ENCODE measurements around the gene CARD14.

Gene CARD14

DNA sequence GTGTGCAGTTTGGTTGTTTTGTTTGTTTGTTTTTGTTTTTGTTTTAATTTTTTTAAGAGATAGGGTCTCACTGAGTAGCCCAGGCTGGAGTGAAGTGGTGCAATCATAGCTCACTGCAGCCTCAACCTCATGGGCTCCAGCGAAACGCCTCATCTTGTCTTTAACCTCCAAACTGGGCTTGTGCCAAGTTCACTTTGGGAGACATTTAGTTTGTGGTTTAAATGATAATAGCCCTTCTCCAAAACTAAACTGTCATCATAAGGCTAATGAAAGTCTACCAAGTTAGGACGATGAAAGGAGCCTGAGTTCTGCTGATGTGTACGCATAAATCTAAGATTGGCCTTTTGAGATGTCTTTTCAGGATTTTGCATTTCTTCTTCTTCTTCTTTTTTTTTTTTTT lies 6.5 kb upstream of the CARD14 start:
- Mint-ChIP-seq H3K4me1 (peaks cover 2% of the 10 kb centered on the region), H3K27me3 (peaks cover 23% of the 10 kb centered on the region), H3K4me3 (no peak overlapping the region), H3K9me3 (no peaks in the 10 kb centered on the region), H3K27ac (no peak overlapping the region), H3K36me3 (peaks cover 2% of the 10 kb centered on the region)
- DNase-seq (ENCODE audit: low spot score in 2 of 2) = no peak
- ATAC-seq (ENCODE audit: low read depth) = no peak

DNA sequence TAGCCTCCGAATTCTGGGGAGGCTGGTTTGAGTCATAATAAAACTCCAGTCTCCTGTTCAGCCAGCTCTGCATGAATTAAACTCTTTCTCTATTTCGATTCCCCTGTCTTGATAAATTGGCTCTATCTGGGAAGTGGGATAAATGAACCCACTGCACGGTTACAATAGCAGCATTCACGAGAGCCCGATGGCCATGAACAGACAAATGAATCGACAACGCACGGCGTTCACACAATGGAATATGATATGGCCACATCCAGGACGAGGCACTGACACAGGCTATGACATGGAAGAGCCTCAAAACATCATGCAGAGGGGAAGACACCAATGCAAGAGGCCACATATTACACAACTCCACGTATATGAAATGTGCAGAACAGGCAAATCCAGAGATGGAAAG lies 5.6 kb upstream of the CARD14 start:
- Mint-ChIP-seq H3K36me3 (peaks cover 2% of the 10 kb centered on the region), H3K4me3 (no peak overlapping the region), H3K9me3 (peaks cover 3% of the 10 kb centered on the region), H3K27me3 (peaks cover 28% of the 10 kb centered on the region), H3K4me1 (peaks cover 2% of the 10 kb centered on the region), H3K27ac (no peak overlapping the region)
- DNase-seq (ENCODE audit: low spot score in 2 of 2) (no peak), ATAC-seq (ENCODE audit: low read depth) (no peak)

DNA sequence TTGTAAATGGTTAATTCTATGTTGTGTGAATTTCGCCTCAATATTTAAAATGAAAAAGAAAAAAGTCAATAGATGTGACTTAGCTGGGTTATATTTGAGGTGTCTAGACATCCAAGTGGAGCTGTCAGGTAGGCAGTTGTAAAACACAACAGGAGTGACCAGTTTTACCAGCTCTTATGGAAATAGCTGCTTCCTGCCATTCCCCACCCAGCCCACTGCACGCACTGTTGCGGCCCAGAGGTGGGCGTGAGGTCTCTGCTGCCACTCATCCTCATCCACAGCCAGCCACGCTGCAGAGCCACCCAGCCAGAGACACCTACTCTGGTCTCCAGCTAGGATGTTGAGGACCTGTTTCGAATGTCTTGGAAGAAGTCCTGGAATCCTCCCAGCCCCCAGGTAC lies 3.4 kb upstream of the CARD14 start:
- no peaks in the 10 kb centered on the region for H3K4me1 Mint-ChIP-seq
- H3K9me3 Mint-ChIP-seq = peaks cover 3% of the 10 kb centered on the region
- no peak overlapping the region for H3K4me3 Mint-ChIP-seq
- DNase-seq (ENCODE audit: low spot score in 2 of 2) (no peak), ATAC-seq (ENCODE audit: low read depth) (no peak)
- no peak overlapping the region for H3K27ac Mint-ChIP-seq
- H3K27me3 Mint-ChIP-seq = peaks cover 24% of the 10 kb centered on the region
- no peaks in the 10 kb centered on the region for H3K36me3 Mint-ChIP-seq

DNA sequence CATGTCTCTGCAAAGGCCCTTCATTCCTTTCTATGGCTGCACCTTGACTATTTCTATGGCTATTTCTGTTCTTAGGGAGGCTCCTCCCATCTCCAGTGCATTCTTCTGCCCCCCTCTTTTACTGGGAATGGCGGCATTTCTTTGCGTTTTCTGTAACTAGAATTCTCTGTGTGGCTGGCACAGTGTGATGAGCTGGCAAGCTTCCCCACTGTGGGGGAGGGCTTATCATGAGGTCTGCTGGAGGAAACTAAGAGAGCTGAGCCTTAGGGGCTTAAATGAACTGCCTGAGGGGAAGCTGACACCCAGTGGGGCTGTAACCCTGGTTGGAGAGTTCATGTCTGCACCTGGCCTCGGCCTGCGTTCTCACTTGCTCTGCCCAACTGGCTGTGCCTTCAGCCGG lies 1.5 kb upstream of the CARD14 start:
- H3K9me3 Mint-ChIP-seq = peaks cover 3% of the 10 kb centered on the region
- no peak overlapping the region for H3K4me3 Mint-ChIP-seq
- H3K4me1 Mint-ChIP-seq = no peaks in the 10 kb centered on the region
- no peaks in the 10 kb centered on the region for H3K36me3 Mint-ChIP-seq
- DNase-seq (ENCODE audit: low spot score in 2 of 2) (no peak), ATAC-seq (ENCODE audit: low read depth) (no peak)
- H3K27ac Mint-ChIP-seq = no peak overlapping the region
- H3K27me3 Mint-ChIP-seq = peaks cover 24% of the 10 kb centered on the region

DNA sequence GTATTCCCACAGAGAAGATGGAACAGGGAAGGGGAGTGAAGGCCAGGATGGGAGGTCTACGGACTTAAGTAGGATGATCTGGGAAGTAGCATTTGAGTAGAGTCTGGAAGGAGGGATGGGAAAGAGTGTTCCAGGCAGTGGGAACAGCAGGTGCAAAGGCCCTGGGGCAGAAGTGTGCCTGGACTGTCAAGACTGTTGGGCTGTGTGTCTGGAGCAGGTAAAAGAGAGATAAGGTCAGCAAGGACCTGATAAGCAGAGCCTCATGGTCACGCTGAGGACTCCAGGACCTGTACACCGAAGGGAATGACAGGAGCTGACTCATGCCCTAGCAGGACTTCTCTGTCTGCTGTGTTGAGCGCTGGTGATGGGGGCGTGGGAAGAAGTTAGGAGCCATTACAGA lies 723 bp upstream of the CARD14 start:
- Mint-ChIP-seq H3K27ac (no peak overlapping the region), H3K9me3 (peaks cover 3% of the 10 kb centered on the region), H3K27me3 (peaks cover 24% of the 10 kb centered on the region), H3K36me3 (no peaks in the 10 kb centered on the region), H3K4me3 (no peak overlapping the region), H3K4me1 (no peaks in the 10 kb centered on the region)
- no peak for ATAC-seq (ENCODE audit: low read depth)
- DNase-seq (ENCODE audit: low spot score in 2 of 2) = no peak

DNA sequence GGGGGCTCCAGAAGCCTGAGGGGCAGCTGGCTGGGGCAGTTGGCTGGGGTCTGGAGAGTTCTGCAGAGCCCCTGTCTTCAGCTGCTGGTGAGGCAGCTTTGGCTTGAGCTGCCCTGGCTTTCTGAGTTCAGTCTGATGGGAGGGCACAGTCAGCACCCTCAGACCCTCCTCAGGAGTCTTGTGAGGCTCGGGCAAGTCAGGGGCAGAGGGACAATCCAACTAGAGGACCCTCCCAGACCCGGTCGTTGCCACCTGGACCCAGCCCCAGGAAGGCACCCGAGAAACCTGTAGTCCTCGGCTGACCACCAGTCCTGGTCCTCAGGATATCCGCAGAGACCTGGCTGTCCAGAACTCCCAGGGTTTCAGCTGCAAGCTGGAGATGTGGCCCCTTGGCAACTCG lies 1.9 kb downstream of the CARD14 start:
- no peak for ATAC-seq (ENCODE audit: low read depth)
- H3K36me3 Mint-ChIP-seq = no peaks in the 10 kb centered on the region

DNA sequence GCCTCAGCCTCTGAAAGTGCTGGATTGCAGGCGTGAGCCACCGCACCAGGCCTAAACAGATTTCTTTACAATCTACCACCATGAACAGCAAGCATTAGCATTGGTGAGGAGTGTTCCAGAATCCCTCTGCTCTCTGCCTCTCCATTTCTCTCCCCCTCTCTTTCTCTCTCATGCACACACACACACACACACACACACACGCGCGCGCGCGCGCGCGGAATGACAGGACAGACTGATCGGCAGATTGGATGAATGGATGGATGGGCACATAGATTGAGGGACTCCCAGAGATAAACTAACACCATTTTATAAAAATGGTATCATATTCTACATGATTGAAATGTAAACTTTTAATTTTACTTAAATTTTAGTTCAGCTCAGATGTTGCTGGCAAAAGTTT lies 3.3 kb downstream of the CARD14 start:
- Mint-ChIP-seq H3K27me3 (peaks cover 23% of the 10 kb centered on the region), H3K36me3 (no peaks in the 10 kb centered on the region)

More for the DNA sequence above, 1.9 kb downstream of the CARD14 start:
- Mint-ChIP-seq H3K9me3 (peaks cover 3% of the 10 kb centered on the region), H3K4me3 (no peak overlapping the region), H3K27me3 (peaks cover 24% of the 10 kb centered on the region), H3K4me1 (no peaks in the 10 kb centered on the region), H3K27ac (no peak overlapping the region)
- no peak for DNase-seq (ENCODE audit: low spot score in 2 of 2)

DNA sequence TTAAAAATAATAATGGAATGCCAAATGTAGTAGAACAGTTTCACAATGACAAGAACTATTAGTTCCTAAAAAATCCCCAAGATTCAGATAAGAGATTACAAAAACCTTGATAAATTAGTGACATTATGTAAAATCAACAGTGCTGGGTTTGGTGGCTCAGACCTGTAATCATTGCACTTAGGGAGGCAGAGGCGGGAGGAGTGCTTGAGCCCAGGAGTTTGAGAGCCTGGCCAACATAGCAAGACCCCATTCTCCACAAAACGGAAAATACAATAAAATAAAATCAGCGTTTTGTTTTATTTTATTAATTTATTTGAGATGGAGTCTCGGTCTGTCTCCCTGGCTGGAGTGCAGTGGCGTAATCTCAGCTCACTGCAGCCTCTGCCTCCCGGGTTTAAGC lies 4.1 kb downstream of the CARD14 start:
- DNase-seq (ENCODE audit: low spot score in 2 of 2) = no peak
- Mint-ChIP-seq H3K4me1 (no peaks in the 10 kb centered on the region), H3K4me3 (no peak overlapping the region), H3K27ac (no peak overlapping the region), H3K27me3 (peaks cover 18% of the 10 kb centered on the region), H3K9me3 (peaks cover 2% of the 10 kb centered on the region), H3K36me3 (no peaks in the 10 kb centered on the region)
- no peak for ATAC-seq (ENCODE audit: low read depth)

More for the DNA sequence above, 3.3 kb downstream of the CARD14 start:
- H3K9me3 Mint-ChIP-seq = peaks cover 3% of the 10 kb centered on the region
- ATAC-seq (ENCODE audit: low read depth) (no peak), DNase-seq (ENCODE audit: low spot score in 2 of 2) (no peak)
- H3K27ac Mint-ChIP-seq = no peak overlapping the region
- no peaks in the 10 kb centered on the region for H3K4me1 Mint-ChIP-seq
- no peak overlapping the region for H3K4me3 Mint-ChIP-seq

DNA sequence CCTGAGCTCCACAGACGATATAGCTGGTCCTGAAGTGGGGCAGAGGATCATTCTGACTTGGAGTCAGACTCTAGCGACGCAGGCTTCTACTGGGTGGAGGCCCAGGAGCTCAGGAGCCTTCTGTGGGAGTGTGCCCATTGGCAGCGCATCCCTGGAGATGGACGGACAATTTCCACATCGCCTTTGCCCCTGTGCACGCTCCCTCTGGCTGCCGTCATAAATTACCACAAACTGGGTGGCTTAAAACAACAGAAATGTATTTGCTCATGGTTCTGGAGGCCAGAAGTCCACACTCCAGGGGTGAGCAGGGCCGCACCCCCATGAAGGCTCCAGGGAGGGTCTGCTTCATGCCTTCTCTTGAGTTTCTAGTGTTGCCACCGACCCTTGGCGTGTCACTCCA lies 6.9 kb downstream of the CARD14 start:
- peaks cover 9% of the 10 kb centered on the region for H3K27me3 Mint-ChIP-seq
- ATAC-seq (ENCODE audit: low read depth) (no peak), DNase-seq (ENCODE audit: low spot score in 2 of 2) (no peak)
- no peak overlapping the region for H3K4me3 Mint-ChIP-seq
- H3K27ac Mint-ChIP-seq = no peak overlapping the region
- H3K36me3 Mint-ChIP-seq = no peaks in the 10 kb centered on the region
- no peaks in the 10 kb centered on the region for H3K9me3 Mint-ChIP-seq
- H3K4me1 Mint-ChIP-seq = no peaks in the 10 kb centered on the region

DNA sequence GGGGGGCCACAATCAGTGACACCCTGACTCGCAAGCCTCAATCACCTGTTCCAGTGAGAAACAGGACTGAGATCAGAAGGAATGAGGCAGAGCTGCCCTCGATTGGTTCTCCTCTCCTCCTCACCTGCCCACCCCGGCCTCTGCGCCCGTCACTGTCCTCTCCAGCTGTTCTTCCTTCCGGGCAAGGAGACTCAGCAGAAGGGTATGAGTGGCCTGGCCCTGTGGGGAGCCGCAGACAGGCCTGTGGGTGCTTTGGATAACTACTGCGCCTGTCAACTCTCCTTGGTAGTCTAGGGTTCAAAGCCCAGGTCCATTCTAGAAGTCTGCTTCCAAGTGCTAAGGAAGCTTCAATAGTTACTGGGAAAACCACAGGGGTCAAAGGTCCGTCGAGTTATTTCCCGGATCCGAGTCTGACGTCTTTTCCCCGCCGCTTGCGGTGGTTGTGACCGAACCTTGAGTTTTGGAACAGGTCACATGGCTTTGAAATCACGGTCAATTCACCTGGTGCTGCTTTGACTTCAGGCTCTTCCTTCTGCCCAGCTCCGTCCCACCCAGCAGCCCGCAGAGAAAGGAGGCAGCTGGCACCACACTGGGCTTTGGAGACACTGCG lies 8.3 kb downstream of the CARD14 start:
- Mint-ChIP-seq H3K27ac (no peak overlapping the region), H3K36me3 (no peaks in the 10 kb centered on the region), H3K4me3 (no peak overlapping the region), H3K27me3 (peaks cover 7% of the 10 kb centered on the region), H3K4me1 (no peaks in the 10 kb centered on the region), H3K9me3 (no peaks in the 10 kb centered on the region)
- DNase-seq (ENCODE audit: low spot score in 2 of 2) = no peak
- ATAC-seq (ENCODE audit: low read depth) = no peak

DNA sequence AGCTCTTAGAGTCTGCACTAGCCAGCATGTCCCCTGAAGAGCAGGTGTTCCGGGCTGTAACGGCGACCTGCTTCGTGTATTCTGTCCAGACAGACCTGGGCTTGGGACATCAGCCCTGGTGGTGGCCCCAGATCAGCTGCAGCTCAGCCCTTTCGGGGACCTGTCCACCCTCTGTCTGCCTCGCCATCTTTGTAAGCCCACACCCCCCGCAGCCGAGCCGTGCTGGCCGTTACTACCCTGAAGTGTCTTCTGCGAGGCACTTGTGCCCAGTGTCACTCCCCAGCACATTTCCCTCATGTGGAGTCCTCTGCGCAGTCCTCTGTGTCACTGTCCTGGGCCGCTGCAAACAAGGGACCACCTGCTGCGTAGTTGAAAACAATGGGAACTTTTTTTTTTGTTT lies 10.4 kb downstream of the CARD14 start:
- no peak for DNase-seq (ENCODE audit: low spot score in 2 of 2)
- H3K36me3 Mint-ChIP-seq = no peaks in the 10 kb centered on the region
- no peak overlapping the region for H3K4me3 Mint-ChIP-seq
- peaks cover 10% of the 10 kb centered on the region for H3K27me3 Mint-ChIP-seq
- no peaks in the 10 kb centered on the region for H3K4me1 Mint-ChIP-seq
- no peak for ATAC-seq (ENCODE audit: low read depth)
- no peak overlapping the region for H3K27ac Mint-ChIP-seq
- no peaks in the 10 kb centered on the region for H3K9me3 Mint-ChIP-seq

DNA sequence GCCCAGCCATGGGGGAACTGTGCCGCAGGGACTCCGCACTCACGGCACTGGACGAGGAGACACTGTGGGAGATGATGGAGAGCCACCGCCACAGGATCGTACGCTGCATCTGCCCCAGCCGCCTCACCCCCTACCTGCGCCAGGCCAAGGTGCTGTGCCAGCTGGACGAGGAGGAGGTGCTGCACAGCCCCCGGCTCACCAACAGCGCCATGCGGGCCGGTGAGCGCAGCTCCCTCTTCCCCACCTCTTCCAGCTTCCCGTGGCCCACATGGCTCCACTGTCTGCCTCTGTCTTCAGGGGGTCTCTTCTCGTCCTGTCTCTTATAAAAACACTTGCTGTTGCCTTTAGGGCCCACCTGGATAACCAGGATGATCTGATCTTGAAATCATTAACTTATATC lies 11.6 kb downstream of the CARD14 start:
- peaks cover 7% of the 10 kb centered on the region for H3K27me3 Mint-ChIP-seq
- no peaks in the 10 kb centered on the region for H3K4me1 Mint-ChIP-seq
- H3K9me3 Mint-ChIP-seq = no peaks in the 10 kb centered on the region
- H3K27ac Mint-ChIP-seq = no peak overlapping the region
- no peaks in the 10 kb centered on the region for H3K36me3 Mint-ChIP-seq
- ATAC-seq (ENCODE audit: low read depth) = no peak
- no peak for DNase-seq (ENCODE audit: low spot score in 2 of 2)
- no peak overlapping the region for H3K4me3 Mint-ChIP-seq

DNA sequence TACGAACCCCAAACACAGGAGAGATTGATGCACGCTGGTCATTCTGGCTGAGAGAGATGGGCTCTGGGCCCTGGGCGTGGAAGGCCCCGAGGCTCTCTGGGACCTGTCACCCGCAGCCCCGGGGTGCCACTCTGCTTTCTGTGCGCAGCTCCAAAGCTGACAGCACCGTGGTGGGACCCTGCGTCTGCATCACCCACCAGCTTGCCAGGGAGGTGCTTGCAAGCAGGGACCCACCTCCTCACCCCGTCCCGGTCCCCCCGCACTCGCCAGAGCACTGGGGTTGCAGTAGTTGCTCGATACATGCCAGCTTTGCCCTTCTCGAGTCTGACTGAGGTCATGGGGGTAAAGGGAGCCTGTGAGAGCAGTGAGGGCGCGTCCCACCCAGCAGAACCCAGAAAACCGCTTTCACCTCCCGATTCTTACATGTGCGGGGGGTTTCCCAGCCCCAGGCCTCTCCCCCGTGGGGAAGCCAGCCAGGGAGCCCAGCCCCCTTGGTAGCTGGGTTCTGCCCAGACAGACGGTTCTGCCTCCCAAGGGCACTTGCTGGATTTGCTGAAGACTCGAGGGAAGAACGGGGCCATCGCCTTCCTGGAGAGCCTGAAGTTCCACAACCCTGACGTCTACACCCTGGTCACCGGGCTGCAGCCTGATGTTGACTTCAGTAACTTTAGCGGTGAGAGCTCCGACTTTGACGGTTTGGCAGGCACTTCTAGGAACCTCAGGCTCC lies 12.5 kb downstream of the CARD14 start:
- Mint-ChIP-seq H3K4me1 (no peaks in the 10 kb centered on the region), H3K27me3 (peaks cover 10% of the 10 kb centered on the region), H3K27ac (no peak overlapping the region), H3K4me3 (no peak overlapping the region), H3K9me3 (no peaks in the 10 kb centered on the region), H3K36me3 (no peaks in the 10 kb centered on the region)
- no peak for DNase-seq (ENCODE audit: low spot score in 2 of 2)
- ATAC-seq (ENCODE audit: low read depth) = no peak

DNA sequence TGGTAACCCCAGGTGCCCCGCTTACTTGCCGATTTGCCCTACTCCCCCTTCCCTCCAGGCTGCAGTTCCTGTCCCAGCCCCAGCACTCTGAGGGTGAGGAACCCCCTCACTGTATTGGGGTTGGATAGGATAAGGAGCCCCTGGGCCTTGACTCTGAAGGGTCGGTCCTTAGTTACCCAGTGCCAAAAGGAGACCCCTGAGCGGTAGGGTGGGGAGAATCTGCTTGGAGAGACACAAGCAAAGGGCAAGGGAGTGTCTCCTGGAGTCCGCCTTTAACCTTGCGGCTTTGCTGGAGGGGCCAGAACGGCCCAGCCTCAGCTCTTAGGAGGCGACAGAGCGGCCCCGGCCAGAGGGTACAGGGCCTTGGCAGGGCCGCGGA lies 13.0 kb downstream of the CARD14 start:
- no peaks in the 10 kb centered on the region for H3K36me3 Mint-ChIP-seq
- ATAC-seq (ENCODE audit: low read depth) = no peak
- H3K4me3 Mint-ChIP-seq = no peak overlapping the region
- H3K27ac Mint-ChIP-seq = no peak overlapping the region
- H3K27me3 Mint-ChIP-seq = peaks cover 11% of the 10 kb centered on the region
- H3K9me3 Mint-ChIP-seq = no peaks in the 10 kb centered on the region
- DNase-seq (ENCODE audit: low spot score in 2 of 2) = no peak
- no peaks in the 10 kb centered on the region for H3K4me1 Mint-ChIP-seq
